Measurements from ENCODE around the gene PURA. TPM values are rescaled to one million over a fixed set of nuclear protein-coding genes. Genes with fewer than 3 reads are reported as not detected.

Gene PURA
- total and polyA plus RNA-seq, 2 donors: 9.6 to 34.5 TPM

DNA sequence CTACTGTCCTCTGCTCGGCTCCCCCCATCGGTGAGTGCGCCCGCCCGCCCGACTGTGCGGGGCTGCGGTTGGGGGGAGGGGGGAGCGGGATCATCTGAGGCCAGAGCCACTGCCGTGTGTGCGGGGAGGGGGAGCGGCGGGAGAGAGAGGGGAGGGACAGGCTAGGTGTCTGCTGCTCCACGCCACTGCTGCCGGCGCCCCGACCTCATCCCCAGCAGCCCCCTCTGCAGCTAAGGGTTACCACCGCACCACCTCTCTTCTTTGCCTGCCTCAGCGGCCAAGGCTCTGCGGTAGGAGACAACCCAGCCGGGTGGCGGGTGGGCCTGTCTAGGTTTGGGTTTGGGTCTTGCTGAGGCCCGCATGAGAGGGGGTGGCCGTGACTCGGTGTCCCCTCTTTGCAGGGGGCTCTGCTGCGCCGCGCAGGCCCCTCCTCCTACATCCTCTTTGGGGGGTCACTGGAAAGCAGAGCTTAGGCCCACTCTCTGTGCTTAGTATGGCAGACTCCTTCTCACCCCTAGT, 670 bp upstream of the PURA start:
- H3K4me3 ChIP-seq (ENCODE audit: low read depth, low read length): peak overlapping the region; percentile 95
- no peaks in the 10 kb centered on the region for H3K36me3 ChIP-seq (ENCODE audit: insufficient read depth)
- H3K27ac ChIP-seq (ENCODE audit: low read depth): peak overlapping the region; percentile 97
- H3K4me1 ChIP-seq (ENCODE audit: insufficient read depth): no peaks in the 10 kb centered on the region
- 2% methylated on average over 28 of the region's 28 CpGs for WGBS
- DNase-seq (ENCODE audit: extremely low spot score): no peak

DNA sequence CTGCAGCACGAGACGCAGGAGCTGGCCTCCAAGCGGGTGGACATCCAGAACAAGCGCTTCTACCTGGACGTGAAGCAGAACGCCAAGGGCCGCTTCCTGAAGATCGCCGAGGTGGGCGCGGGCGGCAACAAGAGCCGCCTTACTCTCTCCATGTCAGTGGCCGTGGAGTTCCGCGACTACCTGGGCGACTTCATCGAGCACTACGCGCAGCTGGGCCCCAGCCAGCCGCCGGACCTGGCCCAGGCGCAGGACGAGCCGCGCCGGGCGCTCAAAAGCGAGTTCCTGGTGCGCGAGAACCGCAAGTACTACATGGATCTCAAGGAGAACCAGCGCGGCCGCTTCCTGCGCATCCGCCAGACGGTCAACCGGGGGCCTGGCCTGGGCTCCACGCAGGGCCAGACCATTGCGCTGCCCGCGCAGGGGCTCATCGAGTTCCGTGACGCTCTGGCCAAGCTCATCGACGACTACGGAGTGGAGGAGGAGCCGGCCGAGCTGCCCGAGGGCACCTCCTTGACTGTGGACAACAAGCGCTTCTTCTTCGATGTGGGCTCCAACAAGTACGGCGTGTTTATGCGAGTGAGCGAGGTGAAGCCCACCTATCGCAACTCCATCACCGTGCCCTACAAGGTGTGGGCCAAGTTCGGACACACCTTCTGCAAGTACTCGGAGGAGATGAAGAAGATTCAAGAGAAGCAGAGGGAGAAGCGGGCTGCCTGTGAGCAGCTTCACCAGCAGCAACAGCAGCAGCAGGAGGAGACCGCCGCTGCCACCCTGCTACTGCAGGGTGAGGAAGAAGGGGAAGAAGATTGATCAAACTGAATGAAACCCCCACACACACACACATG, 654 bp downstream of the PURA start:
- DNase-seq (ENCODE audit: extremely low spot score): no peak
- Histone ChIP-seq H3K4me1 (ENCODE audit: insufficient read depth) (no peaks in the 10 kb centered on the region), H3K27ac (ENCODE audit: low read depth) (peak overlapping the region; percentile 97), H3K4me3 (ENCODE audit: low read depth, low read length) (peak overlapping the region; percentile 95), H3K36me3 (ENCODE audit: insufficient read depth) (no peaks in the 10 kb centered on the region)
- WGBS: 4% methylated on average over 65 of the region's 65 CpGs

DNA sequence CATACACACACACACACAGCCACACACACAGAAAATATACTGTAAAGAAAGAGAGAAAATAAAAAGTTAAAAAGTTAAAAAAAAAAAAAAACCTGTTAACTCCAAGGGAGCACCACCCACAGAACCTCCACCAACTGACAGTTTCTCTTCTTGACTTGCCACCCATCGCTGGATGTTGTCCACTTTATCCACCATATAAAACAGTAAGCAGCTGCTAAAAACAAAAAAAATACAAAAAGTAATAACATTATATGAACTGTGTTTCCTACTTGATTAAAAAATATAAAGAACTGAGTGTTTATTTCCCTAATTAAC, 1.2 kb downstream of the PURA start:
- 54% methylated on average over 1 of the region's 1 CpG for WGBS
- DNase-seq (ENCODE audit: extremely low spot score): no peak
- no peak overlapping the region for H3K27ac ChIP-seq (ENCODE audit: low read depth)
- no peaks in the 10 kb centered on the region for H3K36me3 ChIP-seq (ENCODE audit: insufficient read depth)
- peak overlapping the region; percentile 95 for H3K4me3 ChIP-seq (ENCODE audit: low read depth, low read length)
- no peaks in the 10 kb centered on the region for H3K4me1 ChIP-seq (ENCODE audit: insufficient read depth)

DNA sequence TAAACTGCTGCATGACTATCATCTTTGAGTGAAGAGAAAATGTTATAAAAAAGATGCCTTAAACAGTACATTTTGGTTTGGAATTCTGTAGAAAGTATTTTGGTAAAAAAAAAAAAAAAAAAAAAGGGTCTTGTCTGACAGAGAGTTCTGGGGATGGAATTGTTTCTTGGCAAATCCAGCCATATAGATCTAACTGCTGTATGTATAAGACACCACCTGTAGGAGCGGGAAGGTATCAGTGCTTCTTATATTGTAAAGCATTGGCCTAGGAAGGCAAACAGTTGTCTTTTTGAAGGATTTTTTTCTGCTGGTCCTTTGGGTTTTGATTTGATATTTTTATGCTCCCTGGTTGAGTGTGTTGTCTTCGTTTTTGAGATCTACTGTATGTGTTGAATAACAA, 2.8 kb downstream of the PURA start:
- WGBS: 78% methylated on average over 2 of the region's 2 CpGs
- H3K4me3 ChIP-seq (ENCODE audit: low read depth, low read length): no peak overlapping the region
- no peaks in the 10 kb centered on the region for H3K4me1 ChIP-seq (ENCODE audit: insufficient read depth)
- no peak for DNase-seq (ENCODE audit: extremely low spot score)
- no peaks in the 10 kb centered on the region for H3K36me3 ChIP-seq (ENCODE audit: insufficient read depth)
- no peak overlapping the region for H3K27ac ChIP-seq (ENCODE audit: low read depth)

DNA sequence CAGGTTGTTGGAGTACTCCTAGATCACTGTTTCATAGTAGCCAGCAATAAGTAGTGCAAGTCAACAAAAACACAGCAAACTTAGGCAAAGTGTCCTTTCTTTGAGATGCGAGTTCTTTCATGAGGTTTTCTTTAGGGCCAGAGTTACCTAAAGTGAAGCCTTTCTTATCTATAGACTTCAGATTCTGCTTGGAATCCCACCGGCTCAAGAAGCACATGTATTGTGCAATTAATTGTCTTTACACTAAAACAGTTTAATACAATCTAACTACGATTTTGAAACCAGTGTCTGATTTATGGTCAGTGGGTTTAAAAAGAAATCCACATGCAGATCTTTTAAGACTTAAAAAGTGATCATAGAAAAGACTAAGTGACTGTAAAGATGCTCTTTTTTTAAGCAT, 3.6 kb downstream of the PURA start:
- 57% methylated on average over 3 of the region's 3 CpGs for WGBS
- H3K4me3 ChIP-seq (ENCODE audit: low read depth, low read length): no peak overlapping the region
- H3K27ac ChIP-seq (ENCODE audit: low read depth): no peak overlapping the region
- H3K36me3 ChIP-seq (ENCODE audit: insufficient read depth): no peaks in the 10 kb centered on the region
- H3K4me1 ChIP-seq (ENCODE audit: insufficient read depth): no peaks in the 10 kb centered on the region
- no peak for DNase-seq (ENCODE audit: extremely low spot score)

DNA sequence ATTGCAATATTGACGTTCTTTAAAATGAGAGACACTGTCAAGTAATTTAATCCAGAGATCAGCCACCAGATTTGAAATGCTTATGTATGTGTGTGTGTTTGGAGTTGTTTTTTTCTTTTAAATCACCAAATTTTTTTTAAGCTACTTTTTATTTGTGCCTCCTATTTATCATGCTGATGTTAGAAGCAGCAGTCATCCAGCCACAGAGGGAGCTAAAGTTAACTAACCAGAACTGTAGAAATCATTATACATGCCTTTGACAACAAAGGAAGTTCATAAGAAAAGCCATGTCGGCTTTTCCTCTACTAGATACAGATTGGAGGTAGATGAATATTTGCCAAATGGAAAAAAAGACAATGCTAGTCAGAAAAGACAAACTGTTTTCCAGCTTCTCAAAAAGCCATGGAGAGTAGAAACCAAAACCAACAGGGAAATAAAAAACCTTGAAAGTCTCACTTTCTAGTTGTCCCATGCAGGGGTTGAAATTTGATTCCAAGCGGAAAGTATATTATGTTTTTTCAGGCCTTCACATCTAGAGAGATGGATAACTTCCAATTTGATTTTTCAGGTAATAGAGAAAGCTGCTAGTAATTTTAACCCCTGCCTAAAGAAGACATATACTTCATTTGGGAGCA, 4.5 kb downstream of the PURA start:
- 77% methylated on average over 3 of the region's 3 CpGs for WGBS

DNA sequence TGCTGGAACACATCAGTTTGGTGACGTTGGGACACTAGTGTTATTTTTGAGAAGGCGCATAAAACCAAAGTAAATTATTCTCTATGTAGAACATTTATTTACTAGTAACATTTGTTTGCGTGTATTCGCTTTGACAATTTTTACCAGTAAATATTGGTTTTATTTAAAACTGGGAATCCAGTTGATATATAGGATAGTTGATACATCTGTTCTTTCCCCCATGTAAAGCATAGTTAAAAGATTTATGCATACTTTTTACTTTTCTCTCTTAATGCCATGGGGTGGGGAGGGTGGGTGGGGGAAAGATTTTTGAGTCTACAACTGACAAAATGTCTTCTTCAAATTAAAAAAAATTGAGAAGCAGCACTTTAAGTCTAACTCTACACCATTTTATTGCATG, 11.7 kb downstream of the PURA start, which contains the start of gene IGIP:
TSS of gene IGIP (plus strand) at position 301 of the 400 bp plus-strand sequence. CDS start 2,540 bp downstream, outside the sequence.
- Histone ChIP-seq H3K27ac (ENCODE audit: low read depth) (no peak within 1 kb of the TSS), H3K4me1 (ENCODE audit: insufficient read depth) (no peaks in the 10 kb centered on the region), H3K36me3 (ENCODE audit: insufficient read depth) (no peaks in the 10 kb centered on the region), H3K4me3 (ENCODE audit: low read depth, low read length) (no peak within 1 kb of the TSS)
- DNase-seq (ENCODE audit: extremely low spot score): no peak
- 97% methylated on average over 4 of the region's 4 CpGs for WGBS

More for the DNA sequence above, 4.5 kb downstream of the PURA start:
- Histone ChIP-seq H3K27ac (ENCODE audit: low read depth) (no peak overlapping the region), H3K36me3 (ENCODE audit: insufficient read depth) (no peaks in the 10 kb centered on the region), H3K4me3 (ENCODE audit: low read depth, low read length) (no peak overlapping the region), H3K4me1 (ENCODE audit: insufficient read depth) (no peaks in the 10 kb centered on the region)
- no peak for DNase-seq (ENCODE audit: extremely low spot score)

DNA sequence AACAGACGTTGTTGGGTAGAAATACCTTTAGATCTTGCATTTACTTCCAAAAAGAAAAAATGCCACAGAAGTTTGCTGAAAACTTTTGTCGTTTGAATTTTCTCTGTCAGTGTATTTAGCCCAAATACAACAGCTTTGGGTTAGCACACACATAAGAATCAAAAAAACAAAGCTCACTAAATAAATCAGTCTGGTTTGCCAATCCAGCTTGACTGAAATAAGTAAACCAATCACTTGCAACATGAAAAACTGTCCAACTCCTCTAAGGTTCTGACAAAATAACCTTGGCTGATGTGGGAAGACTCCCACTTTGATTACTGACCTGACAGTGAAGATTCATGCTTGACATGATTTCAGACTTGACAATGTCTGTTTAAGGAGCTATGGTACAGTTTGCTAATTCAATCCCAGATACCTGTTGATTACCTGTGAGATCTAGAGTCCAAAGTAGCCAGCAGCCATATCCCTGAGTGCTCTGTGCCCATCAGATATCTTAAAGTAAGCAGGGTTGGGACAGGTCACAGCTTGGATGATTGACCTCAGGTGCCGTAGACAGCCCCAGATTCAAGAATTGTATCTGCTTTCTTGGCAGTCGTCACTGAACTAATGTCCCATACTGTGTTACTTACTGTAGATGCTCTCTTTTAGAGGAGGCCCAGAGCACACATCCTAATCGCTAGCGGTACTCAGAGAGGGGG, 12.6 kb downstream of the PURA start:
- WGBS: 91% methylated on average over 6 of the region's 6 CpGs
- no peak for DNase-seq (ENCODE audit: extremely low spot score)
- Histone ChIP-seq H3K4me1 (ENCODE audit: insufficient read depth) (no peaks in the 10 kb centered on the region), H3K4me3 (ENCODE audit: low read depth, low read length) (no peak overlapping the region), H3K36me3 (ENCODE audit: insufficient read depth) (no peaks in the 10 kb centered on the region), H3K27ac (ENCODE audit: low read depth) (no peak overlapping the region)

DNA sequence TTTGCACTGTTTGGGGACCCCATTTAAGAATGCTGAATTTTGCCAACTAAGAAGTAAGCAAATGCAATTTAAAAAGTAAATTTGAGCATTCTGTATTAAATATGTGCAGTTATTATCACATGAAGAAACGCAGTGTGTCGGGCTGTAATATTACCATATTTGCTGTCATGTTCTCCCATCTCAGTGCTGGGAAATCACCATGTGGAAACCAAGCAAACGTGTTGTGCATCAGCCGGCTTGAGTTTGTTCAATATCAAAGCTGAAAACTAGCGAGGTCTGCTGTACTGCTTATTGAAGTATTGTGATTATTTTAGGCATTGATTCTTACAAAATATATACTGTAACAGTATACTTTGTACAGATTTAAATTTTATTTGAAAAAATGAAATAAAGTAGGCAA, 14.5 kb downstream of the PURA start:
- DNase-seq (ENCODE audit: extremely low spot score): no peak
- Histone ChIP-seq H3K27ac (ENCODE audit: low read depth) (no peak overlapping the region), H3K36me3 (ENCODE audit: insufficient read depth) (no peaks in the 10 kb centered on the region), H3K4me3 (ENCODE audit: low read depth, low read length) (no peak overlapping the region), H3K4me1 (ENCODE audit: insufficient read depth) (no peaks in the 10 kb centered on the region)
- WGBS: 87% methylated on average over 5 of the region's 5 CpGs

DNA sequence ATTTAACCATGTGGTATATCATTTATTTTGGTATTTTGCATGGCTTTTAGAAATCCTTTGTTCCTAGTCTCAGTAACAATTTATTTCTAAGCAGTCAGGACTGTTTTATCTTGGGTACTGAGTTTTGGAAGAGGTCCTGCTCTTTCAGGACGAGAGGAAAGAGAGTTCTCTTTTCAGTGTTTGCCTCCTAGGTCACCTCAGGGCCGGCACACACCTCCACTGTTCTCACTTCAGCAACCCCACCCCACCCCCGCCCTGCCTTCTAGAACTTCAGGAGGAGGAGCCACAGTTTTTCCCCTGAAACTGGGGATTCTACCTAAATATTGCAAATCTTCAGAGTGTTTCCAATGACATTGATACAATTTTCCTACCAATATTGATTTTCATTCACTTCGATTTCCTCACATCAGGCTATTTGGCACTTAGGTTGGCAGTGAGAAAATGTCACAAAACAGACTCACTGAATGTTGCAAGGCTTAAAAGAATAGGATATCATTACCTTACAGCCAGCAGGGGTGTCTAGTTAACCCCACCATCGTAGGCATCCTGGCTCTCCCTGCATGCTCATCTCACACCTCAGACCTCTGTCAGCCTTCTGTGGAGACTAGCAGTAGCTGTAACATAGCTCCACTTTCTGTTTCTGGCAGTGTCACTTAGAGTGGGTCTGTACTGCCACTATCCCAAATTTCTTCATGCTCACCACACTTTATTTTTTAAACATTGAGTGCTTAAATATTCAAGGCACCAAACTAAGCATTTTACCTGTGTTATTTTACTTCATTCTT, 17.2 kb downstream of the PURA start:
- H3K27ac ChIP-seq (ENCODE audit: low read depth): no peak overlapping the region
- no peaks in the 10 kb centered on the region for H3K4me1 ChIP-seq (ENCODE audit: insufficient read depth)
- H3K4me3 ChIP-seq (ENCODE audit: low read depth, low read length): no peak overlapping the region
- 73% methylated on average over 5 of the region's 5 CpGs for WGBS
- no peaks in the 10 kb centered on the region for H3K36me3 ChIP-seq (ENCODE audit: insufficient read depth)
- no peak for DNase-seq (ENCODE audit: extremely low spot score)

DNA sequence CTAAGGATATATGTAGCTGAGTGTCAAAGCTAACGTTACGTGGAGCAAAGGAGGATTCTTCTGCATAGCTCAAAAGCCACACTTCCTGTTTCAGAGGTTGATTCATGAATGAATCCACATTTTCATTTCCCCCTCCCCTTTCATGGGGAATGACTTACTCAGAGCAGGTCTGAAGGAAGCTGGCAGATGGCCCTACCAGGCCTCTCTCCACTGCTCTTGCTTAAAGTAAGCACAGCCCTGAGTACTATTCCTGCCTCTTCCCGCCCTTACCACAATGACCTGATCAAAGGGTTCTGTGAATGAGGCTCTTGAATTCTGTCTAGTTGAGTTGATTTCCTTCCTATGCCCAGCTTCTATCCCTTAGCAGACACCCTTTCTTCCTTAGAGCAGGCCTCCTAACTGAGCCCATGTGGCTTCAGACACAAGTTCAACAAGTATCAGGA, 18.1 kb downstream of the PURA start:
- H3K4me3 ChIP-seq (ENCODE audit: low read depth, low read length): no peak overlapping the region
- DNase-seq (ENCODE audit: extremely low spot score): no peak
- no peak overlapping the region for H3K27ac ChIP-seq (ENCODE audit: low read depth)
- H3K4me1 ChIP-seq (ENCODE audit: insufficient read depth): no peaks in the 10 kb centered on the region
- 61% methylated on average over 3 of the region's 3 CpGs for WGBS
- H3K36me3 ChIP-seq (ENCODE audit: insufficient read depth): no peaks in the 10 kb centered on the region

DNA sequence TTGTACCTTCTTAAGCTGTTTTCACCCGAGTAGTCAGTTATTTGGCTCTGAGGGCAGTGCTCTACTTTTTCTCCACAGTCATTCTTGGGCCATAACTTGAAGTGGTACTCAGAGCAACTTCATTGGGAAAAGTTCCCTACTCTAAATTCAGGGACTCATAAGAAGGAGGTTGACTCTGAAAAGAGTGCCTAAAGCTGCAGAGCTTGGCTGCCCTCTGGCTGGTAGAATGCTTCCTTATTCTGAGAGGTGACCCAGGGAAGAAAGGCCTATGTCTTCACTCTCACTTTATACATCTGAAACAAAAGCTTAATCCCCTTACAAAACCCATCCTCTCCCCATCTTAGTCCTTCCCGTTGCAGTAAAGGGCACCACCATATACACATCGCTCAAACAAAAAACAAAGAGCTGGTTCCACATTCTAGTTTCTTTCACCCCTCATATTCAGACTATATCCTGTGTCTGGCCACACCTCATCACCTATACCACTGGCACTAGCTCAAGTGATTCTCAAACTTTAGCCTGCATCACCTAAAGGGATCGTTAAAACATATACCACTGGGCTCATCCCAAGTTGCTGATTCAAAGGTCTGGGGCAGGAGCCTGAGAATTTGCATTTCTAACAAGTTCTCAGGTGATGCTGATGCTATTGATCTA, 19.7 kb downstream of the PURA start:
- 85% methylated on average over 4 of the region's 4 CpGs for WGBS
- no peak for DNase-seq (ENCODE audit: extremely low spot score)

More for the DNA sequence above, 19.7 kb downstream of the PURA start:
- H3K36me3 ChIP-seq (ENCODE audit: insufficient read depth): no peaks in the 10 kb centered on the region
- no peaks in the 10 kb centered on the region for H3K4me1 ChIP-seq (ENCODE audit: insufficient read depth)
- no peak overlapping the region for H3K27ac ChIP-seq (ENCODE audit: low read depth)
- no peak overlapping the region for H3K4me3 ChIP-seq (ENCODE audit: low read depth, low read length)

All from urinary bladder (tissue), 4 donors.